WTC11 (cell line): Measurements from ENCODE around the gene WBP2. TPM values are rescaled to one million over a fixed set of nuclear protein-coding genes. Genes with fewer than 3 reads are reported as not detected.

Experiments
- ATAC-seq: fragments of 200-7000 bp; cut with Tn5 transposase; 2 replicates; pipeline ENCODE4 v1.10.0; 2021; ENCODE audit warnings: mild to moderate bottlenecking, moderate library complexity
- CTCF ChIA-PET: fragments of 300-600 bp; sonication (Branson Sonifier 250); formaldehyde crosslinking; loops from one replicate; lab custom pipeline; 2021; ENCODE audit warnings: antibody characterized with exemption; lab: Charles Lee
- POLR2A ChIA-PET: fragments of 350-600 bp; sonication (Branson Sonifier 250); formaldehyde crosslinking; loops from one replicate; lab custom pipeline; 2021; ENCODE audit warnings: antibody characterized with exemption; lab: Charles Lee
- DNase-seq: peaks from one replicate; pipeline ENCODE4 v3.0.0; 2021; ENCODE audit warnings: low spot score
- H3K27ac Mint-ChIP-seq: 2 replicates; pipeline ENCODE4 v1.8.0; 2021; ENCODE audit warnings: mixed read lengths
- H3K27me3 Mint-ChIP-seq: 2 replicates; pipeline ENCODE4 v1.8.0; 2021; ENCODE audit warnings: low read depth, mild to moderate bottlenecking, moderate library complexity, mixed read lengths
- H3K36me3 Mint-ChIP-seq: 2 replicates; pipeline ENCODE4 v1.8.0; 2021; ENCODE audit warnings: mixed read lengths
- H3K4me1 Mint-ChIP-seq: 2 replicates; pipeline ENCODE4 v1.8.0; 2022; ENCODE audit warnings: mixed read lengths
- H3K4me3 Mint-ChIP-seq: 2 replicates; pipeline ENCODE4 v1.8.0; 2021; ENCODE audit warnings: mild to moderate bottlenecking, moderate library complexity, mixed read lengths
- H3K9me3 Mint-ChIP-seq: 2 replicates; pipeline ENCODE4 v1.8.0; 2021; ENCODE audit warnings: mixed read lengths
- AFF4 ChIP-seq: sonication (generic); formaldehyde crosslinking; IDR thresholded peaks from 2 replicates; pipeline ENCODE4 v1.8.1; 2023; ENCODE audit warnings: mild to moderate bottlenecking, missing genetic modification reagents, borderline replicate concordance
- ARID4B ChIP-seq: sonication (generic); formaldehyde crosslinking; IDR thresholded peaks from 2 replicates; pipeline ENCODE4 v1.8.0; 2023; ENCODE audit warnings: missing genetic modification reagents, mild to moderate bottlenecking, borderline replicate concordance
- FOXJ3 ChIP-seq: sonication (generic); formaldehyde crosslinking; IDR thresholded peaks from 2 replicates; pipeline ENCODE4 v1.9.0; 2021; ENCODE audit warnings: missing genetic modification reagents, mild to moderate bottlenecking, borderline replicate concordance
- FOXK1 ChIP-seq: sonication (generic); formaldehyde crosslinking; IDR thresholded peaks from 2 replicates; pipeline ENCODE4 v1.8.0; 2022; ENCODE audit warnings: mild to moderate bottlenecking, moderate library complexity, missing genetic modification reagents
- MXD4 ChIP-seq: fragments of 250-450 bp; sonication (Bioruptor Pico); IDR thresholded peaks from 2 replicates; pipeline ENCODE4 v1.8.0; 2021; ENCODE audit warnings: mild to moderate bottlenecking, moderate library complexity, borderline replicate concordance
- PRRX2 ChIP-seq: fragments of 250-450 bp; sonication (Bioruptor Pico); IDR thresholded peaks from 2 replicates; pipeline ENCODE4 v1.8.0; 2021; ENCODE audit warnings: mild to moderate bottlenecking
- SMAD4 ChIP-seq: sonication (generic); formaldehyde crosslinking; IDR thresholded peaks from 2 replicates; pipeline ENCODE4 v1.8.0; 2022; ENCODE audit warnings: mild to moderate bottlenecking, missing genetic modification reagents
- TEAD4 ChIP-seq: sonication (generic); formaldehyde crosslinking; IDR thresholded peaks from 2 replicates; pipeline ENCODE4 v1.8.0; 2022; ENCODE audit warnings: mild to moderate bottlenecking, missing genetic modification reagents
- ZBTB21 ChIP-seq: sonication (generic); formaldehyde crosslinking; IDR thresholded peaks from 2 replicates; pipeline ENCODE4 v1.8.1; 2023; ENCODE audit warnings: mild to moderate bottlenecking, missing genetic modification reagents, borderline replicate concordance
- ZNF121 ChIP-seq: sonication (generic); formaldehyde crosslinking; IDR thresholded peaks from 2 replicates; pipeline ENCODE4 v1.8.0; 2023; ENCODE audit warnings: missing genetic modification reagents
- ZNF416 ChIP-seq: fragments of 250-450 bp; sonication (Bioruptor Pico); IDR thresholded peaks from 2 replicates; pipeline ENCODE4 v1.9.0; 2021; ENCODE audit warnings: mild to moderate bottlenecking, inconsistent platforms
- ZNF532 ChIP-seq: fragments of 250-450 bp; sonication (Bioruptor Pico); IDR thresholded peaks from 2 replicates; pipeline ENCODE4 v1.9.0; 2021; ENCODE audit warnings: mild to moderate bottlenecking, borderline replicate concordance
- total RNA-seq: library from RNA; stranded (reverse); gene quantifications from 3 replicates; pipeline ENCODE4 v1.2.3, GENCODE V29; 2021
- TF ChIP-seq, protein P1 (sequence below): fragments of 250-450 bp; sonication (Bioruptor Pico); IDR thresholded peaks from 2 replicates; pipeline ENCODE4 v1.8.0; 2021; ENCODE audit warnings: mild to moderate bottlenecking
- TF ChIP-seq, protein P2 (sequence below): sonication (generic); formaldehyde crosslinking; IDR thresholded peaks from 2 replicates; pipeline ENCODE4 v1.8.0; 2023; ENCODE audit warnings: missing genetic modification reagents

WBP2 gene
- total RNA-seq, 1 experiment from 2014 or later = 68.8 TPM

DNA sequence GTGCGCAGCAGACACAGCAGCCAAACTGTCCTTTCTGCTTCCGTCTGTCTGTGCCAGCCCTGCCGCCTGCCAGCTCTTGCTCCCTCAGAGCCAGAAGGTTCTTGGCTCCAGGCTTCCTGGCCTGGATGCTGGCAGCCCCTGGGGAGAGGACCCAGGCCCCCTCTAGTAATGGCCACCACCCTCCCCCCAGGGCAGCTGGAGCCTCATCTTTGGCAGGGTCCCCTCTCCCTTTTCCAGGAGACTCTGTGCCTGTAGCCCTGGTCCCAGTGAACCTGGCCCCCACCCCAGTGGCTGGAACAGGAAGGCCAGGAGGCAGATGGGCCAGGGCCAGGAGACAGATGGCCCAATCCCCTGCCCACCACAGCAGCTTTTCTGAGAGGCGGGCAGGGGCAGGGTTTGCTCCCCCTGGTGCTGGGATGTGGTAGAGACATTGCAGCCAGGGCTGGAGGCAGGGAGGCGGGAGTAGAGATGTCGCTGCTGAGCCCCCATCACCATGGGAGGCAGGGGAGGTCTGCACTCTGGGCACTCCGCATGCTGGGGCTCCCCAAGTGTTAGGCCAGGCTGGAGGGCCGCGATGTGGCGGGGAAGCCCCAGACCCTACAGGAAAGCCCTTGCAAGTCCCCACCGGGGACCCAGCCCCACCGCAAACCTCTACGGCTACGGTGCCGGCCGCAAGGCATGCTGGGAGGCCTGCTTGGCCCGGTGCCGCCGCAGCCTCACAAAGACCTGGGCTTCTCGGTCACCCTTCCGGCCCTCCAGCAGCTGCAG is 27.6 kb downstream of the WBP2 start (continued):
- TF ChIP-seq, protein P1, sequence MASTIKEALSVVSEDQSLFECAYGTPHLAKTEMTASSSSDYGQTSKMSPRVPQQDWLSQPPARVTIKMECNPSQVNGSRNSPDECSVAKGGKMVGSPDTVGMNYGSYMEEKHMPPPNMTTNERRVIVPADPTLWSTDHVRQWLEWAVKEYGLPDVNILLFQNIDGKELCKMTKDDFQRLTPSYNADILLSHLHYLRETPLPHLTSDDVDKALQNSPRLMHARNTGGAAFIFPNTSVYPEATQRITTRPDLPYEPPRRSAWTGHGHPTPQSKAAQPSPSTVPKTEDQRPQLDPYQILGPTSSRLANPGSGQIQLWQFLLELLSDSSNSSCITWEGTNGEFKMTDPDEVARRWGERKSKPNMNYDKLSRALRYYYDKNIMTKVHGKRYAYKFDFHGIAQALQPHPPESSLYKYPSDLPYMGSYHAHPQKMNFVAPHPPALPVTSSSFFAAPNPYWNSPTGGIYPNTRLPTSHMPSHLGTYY (CRISPR knock-in tag) = 0 out of 2 replicates have a peak, but pooled peaks have one; percentile 13
- no peak for TF ChIP-seq AFF4 (CRISPR knock-in tag)
- TF ChIP-seq ZNF121 (CRISPR knock-in tag) = peak; percentile 45; the same call in 1 of the 2 replicates
- no peak for TF ChIP-seq FOXK1 (CRISPR knock-in tag)

DNA sequence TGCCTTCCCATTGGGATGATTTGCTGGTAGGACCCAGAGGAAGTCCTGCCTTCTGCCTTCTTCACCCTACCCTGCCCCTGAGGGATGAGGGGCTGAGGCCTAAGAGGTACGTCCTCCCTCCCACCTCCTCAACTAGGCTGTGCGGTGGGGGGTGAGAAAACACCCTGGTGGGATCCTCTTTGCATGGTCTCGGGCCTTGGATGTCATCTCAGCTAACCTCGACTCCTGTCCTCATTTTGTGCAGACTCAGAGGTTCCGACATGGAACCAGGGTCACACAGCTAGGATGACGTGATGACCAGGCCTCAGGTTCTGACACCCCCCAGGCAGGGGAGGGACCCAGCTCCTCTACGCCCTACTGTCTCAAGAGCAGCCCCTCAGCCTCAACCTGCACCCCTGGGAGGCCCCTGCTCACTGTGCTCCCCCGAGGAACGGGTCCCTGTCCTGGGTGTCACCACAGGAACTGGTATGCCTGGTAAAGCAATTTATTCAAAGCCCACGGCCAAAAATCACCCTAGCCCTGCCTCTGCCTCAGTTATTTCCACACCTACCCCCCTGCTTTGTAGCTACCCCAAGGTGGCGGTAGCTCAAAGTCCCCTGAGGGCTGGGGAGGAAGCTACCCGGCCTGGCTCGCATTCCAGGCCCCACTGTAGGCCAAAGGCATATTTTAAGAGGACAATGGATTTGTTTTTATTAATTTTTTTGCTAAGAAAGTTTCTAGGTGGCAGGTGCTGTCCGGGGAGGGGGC is 28.4 kb downstream of the WBP2 start:
- Mint-ChIP-seq H3K9me3 (no peaks in the 10 kb centered on the region), H3K4me3 (no peak overlapping the region), H3K36me3 (peaks cover 10% of the 10 kb centered on the region; the same call in 1 of the 2 replicates), H3K27me3 (no peaks in the 10 kb centered on the region), H3K27ac (peak overlapping the region; percentile 74; the same call in 1 of the 2 replicates), H3K4me1 (peaks cover 22% of the 10 kb centered on the region)
- ATAC-seq (no peak), DNase-seq (no peak)
- ChIA-PET CTCF (interaction anchor here (0.6 to 5.5 kb wide), 48 partner anchors 9 to 866 kb away, joined by 3 to 180 read pairs (median 4); partner anchors contain the start of genes GALK1, TRIM47, TRIM65 and UNC13D), POLR2A (interaction anchor here (0.6 to 1.7 kb wide), 6 partner anchors 12 to 73 kb away, joined by 3 to 4 read pairs (median 4); partner anchors contain the start of genes UNC13D and UNK)
- TF ChIP-seq PRRX2 (CRISPR knock-in tag) = no peak
- TF ChIP-seq SMAD4 (CRISPR knock-in tag) = no peak
- TF ChIP-seq ARID4B = no peak
- TF ChIP-seq ZNF532 (CRISPR knock-in tag) = no peak
- TF ChIP-seq, protein P2, sequence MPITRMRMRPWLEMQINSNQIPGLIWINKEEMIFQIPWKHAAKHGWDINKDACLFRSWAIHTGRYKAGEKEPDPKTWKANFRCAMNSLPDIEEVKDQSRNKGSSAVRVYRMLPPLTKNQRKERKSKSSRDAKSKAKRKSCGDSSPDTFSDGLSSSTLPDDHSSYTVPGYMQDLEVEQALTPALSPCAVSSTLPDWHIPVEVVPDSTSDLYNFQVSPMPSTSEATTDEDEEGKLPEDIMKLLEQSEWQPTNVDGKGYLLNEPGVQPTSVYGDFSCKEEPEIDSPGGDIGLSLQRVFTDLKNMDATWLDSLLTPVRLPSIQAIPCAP (CRISPR knock-in tag) = no peak
- no peak for TF ChIP-seq ZBTB21
- no peak for TF ChIP-seq FOXJ3 (CRISPR knock-in tag)
- TF ChIP-seq ZNF416 (CRISPR knock-in tag) = no peak
- no peak for TF ChIP-seq TEAD4 (CRISPR knock-in tag)
- no peak for TF ChIP-seq MXD4 (CRISPR knock-in tag)
